GM19240 (cell line): ENCODE results near the gene TLR3.

Experiments used
- DNase-seq: peaks from one replicate; pipeline ENCODE4 v3.0.0; 2011; ENCODE audit warnings: low spot score; ENCODE audit not compliant: insufficient read length

Gene TLR3

GRCh38 chr4:186104890-186105646 is 36.1 kb downstream of the TLR3 start:
- no peak for DNase-seq

GRCh38 chr4:186105647-186106321 is 36.8 kb downstream of the TLR3 start:
- DNase-seq: no peak

- no peak for DNase-seq
These were observed 39.0 kb downstream of the TLR3 start for GRCh38 chr4:186107947-186108346.

- no peak for DNase-seq
These were observed 39.4 kb downstream of the TLR3 start for GRCh38 chr4:186108391-186108790.

- no peak for DNase-seq
These were observed 40.3 kb downstream of the TLR3 start for GRCh38 chr4:186109245-186109644.

- no peak for DNase-seq
These were observed 47.7 kb downstream of the TLR3 start for GRCh38 chr4:186116697-186117096.

GRCh38 chr4:186118582-186118981 is 49.6 kb downstream of the TLR3 start:
- DNase-seq: no peak

- no peak for DNase-seq
These were observed 52.1 kb downstream of the TLR3 start for GRCh38 chr4:186121057-186121456.

- no peak for DNase-seq
These were observed 59.9 kb downstream of the TLR3 start for GRCh38 chr4:186128842-186129241.

GRCh38 chr4:186131935-186132334 is 63.0 kb downstream of the TLR3 start:
- no peak for DNase-seq

GRCh38 chr4:186132577-186133242 is 63.8 kb downstream of the TLR3 start:
- no peak for DNase-seq

GRCh38 chr4:186134257-186134656 is 65.3 kb downstream of the TLR3 start:
- DNase-seq: peak; percentile 52

- DNase-seq: no peak
These were observed 65.9 kb downstream of the TLR3 start for GRCh38 chr4:186134861-186135260.

GRCh38 chr4:186137196-186137794 is 68.3 kb downstream of the TLR3 start:
- no peak for DNase-seq
